ENCODE results near the gene SMARCC1.

- no peak for TF ChIP-seq CTCF (IDR thresholded peaks at IDR 0.05; ENCODE audit: insufficient read depth, low read length, poor library complexity, severe bottlenecking)
- no peak for TF ChIP-seq EZH2phosphoT487 (conservative IDR thresholded peaks at IDR 0.05; ENCODE audit: low read length)
Measured at GRCh38 chr3:47766186-47766585, 15.5 kb downstream of the SMARCC1 start.
